Trophoblast cell (in vitro differentiated cells and primary cell): ENCODE data around the gene SPG21.

Experiments
- DNase-seq, 2 donors: peaks; one replicate each; pipeline ENCODE4 v3.0.0-alpha.2; 2016
- H2AFZ ChIP-seq: 2 replicates; pipeline ENCODE4 v1.6.1; 2013; ENCODE audit warnings: low read length, moderate library complexity, mild to moderate bottlenecking; ENCODE audit not compliant: insufficient read depth, poor library complexity
- H2AK5ac ChIP-seq: 2 replicates; pipeline ENCODE4 v1.6.1; 2013; ENCODE audit warnings: mild to moderate bottlenecking, low read length
- H2BK120ac ChIP-seq: 2 replicates; pipeline ENCODE4 v1.6.1; 2013; ENCODE audit warnings: low read length, mild to moderate bottlenecking, moderate library complexity; ENCODE audit not compliant: insufficient read depth, poor library complexity
- H2BK12ac ChIP-seq: 2 replicates; pipeline ENCODE4 v1.6.1; 2013; ENCODE audit warnings: mild to moderate bottlenecking, low read length, moderate library complexity
- H2BK5ac ChIP-seq: 2 replicates; pipeline ENCODE4 v1.6.1; 2013; ENCODE audit warnings: low read length, low read depth, moderate library complexity, mild to moderate bottlenecking; ENCODE audit not compliant: poor library complexity
- H3K14ac ChIP-seq: 2 replicates; pipeline ENCODE4 v1.6.1; 2013; ENCODE audit warnings: mild to moderate bottlenecking, low read length
- H3K18ac ChIP-seq: 2 replicates; pipeline ENCODE4 v1.6.1; 2013; ENCODE audit warnings: mild to moderate bottlenecking, low read length
- H3K23ac ChIP-seq: 2 replicates; pipeline ENCODE4 v1.6.1; 2013; ENCODE audit warnings: low read length
- H3K27ac ChIP-seq: 2 replicates; pipeline ENCODE4 v1.5.1; 2013; ENCODE audit warnings: low read depth, mild to moderate bottlenecking, inconsistent platforms, low read length, moderate library complexity
- H3K27me3 ChIP-seq: 2 replicates; pipeline ENCODE4 v1.6.1; 2013; ENCODE audit warnings: inconsistent platforms, mild to moderate bottlenecking, low read length, moderate library complexity; ENCODE audit not compliant: insufficient read depth
- H3K36me3 ChIP-seq, 2 experiments: 1 replicate in 1 of 2; 2 replicates in 1 of 2; pipeline ENCODE4 v1.6.1; 2013; ENCODE audit warnings: low read length in 2 of 2, mild to moderate bottlenecking in 2 of 2, moderate library complexity in 1 of 2; ENCODE audit not compliant: insufficient read depth in 2 of 2, control insufficient read depth in 1 of 2
- H3K4ac ChIP-seq: 2 replicates; pipeline ENCODE4 v1.6.1; 2013; ENCODE audit warnings: low read depth, mild to moderate bottlenecking, low read length, moderate library complexity
- H3K4me1 ChIP-seq, 2 experiments: 1 replicate in 1 of 2; 2 replicates in 1 of 2; pipeline ENCODE4 v1.6.1; 2013; ENCODE audit warnings: low read length in 2 of 2, mild to moderate bottlenecking in 2 of 2, moderate library complexity in 1 of 2; ENCODE audit not compliant: insufficient read depth in 2 of 2, control insufficient read depth in 1 of 2
- H3K4me2 ChIP-seq: 2 replicates; pipeline ENCODE4 v1.6.1; 2013; ENCODE audit warnings: inconsistent platforms, mild to moderate bottlenecking, low read length, moderate library complexity
- H3K4me3 ChIP-seq: 2 replicates; pipeline ENCODE4 v1.5.1; 2013; ENCODE audit warnings: mild to moderate bottlenecking, low read depth, low read length, inconsistent platforms
- H3K79me1 ChIP-seq: one replicate; pipeline ENCODE4 v1.6.1; 2013; ENCODE audit warnings: low read length
- H3K79me2 ChIP-seq: 2 replicates; pipeline ENCODE4 v1.6.1; 2013; ENCODE audit warnings: low read length, mild to moderate bottlenecking; ENCODE audit not compliant: control insufficient read depth, insufficient read depth, poor library complexity
- H3K9ac ChIP-seq: 2 replicates; pipeline ENCODE4 v1.6.1; 2013; ENCODE audit warnings: mild to moderate bottlenecking, low read length
- H3K9me3 ChIP-seq: 2 replicates; pipeline ENCODE4 v1.6.1; 2013; ENCODE audit warnings: low read depth, mild to moderate bottlenecking, control low read depth, inconsistent platforms, low read length; ENCODE audit not compliant: insufficient read depth
- H4K12ac ChIP-seq: 2 replicates; pipeline ENCODE4 v1.6.1; 2013; ENCODE audit warnings: low read depth, mild to moderate bottlenecking, low read length, moderate library complexity
- H4K8ac ChIP-seq: 2 replicates; pipeline ENCODE4 v1.6.1; 2013; ENCODE audit warnings: low read depth, mild to moderate bottlenecking, low read length, moderate library complexity
- H4K91ac ChIP-seq: one replicate; pipeline ENCODE4 v1.6.1; 2013; ENCODE audit warnings: low read depth, mild to moderate bottlenecking, low read length, moderate library complexity
- WGBS: extraction: QIAGEN DNeasy Blood & Tissue Kit; methylation state at CpG from one replicate; pipeline ENCODE4 v1.1.7; 2013; ENCODE audit warnings: missing lambda C conversion rate; ENCODE audit not compliant: insufficient read length, insufficient coverage; ENCODE audit errors: extremely low coverage; 5-methylcytosine and 5-hydroxymethylcytosine counted together

Gene SPG21

DNA sequence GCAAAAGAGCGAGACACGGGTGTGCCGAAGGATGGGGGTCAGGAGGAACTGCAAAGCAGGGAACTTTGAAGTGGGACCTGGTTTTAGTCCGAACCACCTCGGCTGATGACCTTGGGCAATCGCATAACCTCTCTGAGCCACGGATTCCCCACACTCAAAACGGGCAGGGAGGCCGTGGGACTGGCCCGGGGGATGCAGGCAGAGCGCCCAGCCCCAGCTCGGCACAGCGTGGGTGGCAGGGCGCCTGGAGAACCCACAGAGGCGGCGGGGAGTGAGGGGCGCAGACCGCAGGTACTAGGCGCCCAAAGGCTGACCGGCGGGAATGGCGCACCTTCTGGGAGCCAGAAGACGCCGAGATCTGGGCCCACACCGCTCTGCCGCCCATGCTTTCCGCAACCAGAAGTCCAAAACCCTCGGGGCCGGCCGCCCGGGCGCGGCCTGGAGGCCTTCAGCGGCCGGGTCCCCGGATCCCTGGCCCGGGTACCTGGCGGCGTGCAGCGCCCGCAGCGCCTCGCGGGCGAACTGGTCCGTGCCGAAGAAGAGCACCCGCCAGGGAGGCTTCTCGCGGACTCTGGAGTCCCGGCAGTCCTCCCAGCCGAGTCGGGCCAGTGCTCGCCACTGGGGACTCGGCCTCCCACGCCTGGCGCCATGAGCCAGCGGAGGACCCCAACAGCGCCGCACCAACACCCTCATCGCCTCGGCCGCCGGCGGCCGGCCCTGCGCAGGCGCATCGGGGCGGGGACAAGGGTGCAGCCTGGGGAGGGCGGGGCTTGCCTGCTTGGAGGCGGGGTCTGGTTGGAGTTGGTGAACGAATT, 39.4 kb upstream of the SPG21 start, which contains the start of gene MTFMT:
Gene MTFMT, minus strand, starts transcription at position 719 of the 815 bp plus-strand sequence. Its CDS starts 26 bp downstream, at position 693.
- Histone ChIP-seq H4K91ac (peak within 1 kb of the TSS; percentile 55), H3K36me3 (no peaks in the 10 kb centered on the region), H3K9me3 (peaks cover 2% of the 10 kb centered on the region), H3K4me2 (peak within 1 kb of the TSS; percentile 99), H3K79me2 (peaks cover 5% of the 10 kb centered on the region), H3K4me3 (peak within 1 kb of the TSS; percentile 94), H2BK12ac (no peak within 1 kb of the TSS), H4K8ac (peak within 1 kb of the TSS; percentile 61), H3K23ac (no peak within 1 kb of the TSS), H3K79me1 (peaks cover 5% of the 10 kb centered on the region), H3K18ac (peak within 1 kb of the TSS; percentile 97), H2AFZ (peak within 1 kb of the TSS; percentile 90), H3K14ac (peak within 1 kb of the TSS; percentile 93), H3K4me1 (peaks cover 2 to 3% of the 10 kb centered on the region in 2 experiments), H2AK5ac (peak within 1 kb of the TSS; percentile 81), H4K12ac (peak within 1 kb of the TSS; percentile 77), H3K4ac (peak within 1 kb of the TSS; percentile 90), H3K9ac (peak within 1 kb of the TSS; percentile 94), H3K27ac (no peak within 1 kb of the TSS), H2BK120ac (peak within 1 kb of the TSS; percentile 31), H3K27me3 (no peaks in the 10 kb centered on the region), H2BK5ac (peak within 1 kb of the TSS; percentile 16)
- peak; percentile 74 to 86 for DNase-seq
- WGBS = no CpG with 5 or more reads among the region's 73 CpGs

DNA sequence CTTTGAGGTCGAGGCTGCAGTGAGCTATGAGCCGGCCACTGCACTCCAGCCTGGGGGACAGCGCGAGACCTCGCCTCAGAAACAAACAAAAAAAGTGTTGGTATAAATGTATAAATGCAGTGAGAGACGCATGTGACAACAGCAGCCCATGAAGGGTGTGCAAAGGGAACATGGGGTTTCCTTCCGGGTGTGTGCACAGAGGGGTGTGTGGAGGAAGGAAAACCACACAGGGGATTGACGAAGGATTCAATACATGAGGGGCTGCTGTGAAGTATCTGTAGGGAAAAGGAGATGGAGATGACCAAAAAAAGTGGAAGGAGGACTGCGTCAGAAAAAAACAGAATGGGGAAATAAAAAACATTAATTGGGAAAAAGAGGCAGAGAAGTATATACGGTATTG, 38.6 kb upstream of the SPG21 start:
- Histone ChIP-seq H2AK5ac (no peak overlapping the region), H3K18ac (no peak overlapping the region), H4K8ac (no peak overlapping the region), H2BK5ac (no peak overlapping the region), H4K91ac (no peak overlapping the region), H3K27ac (no peak overlapping the region), H3K4me1 (peaks cover 2 to 3% of the 10 kb centered on the region in 2 experiments), H2AFZ (no peak overlapping the region), H3K4me3 (no peak overlapping the region), H3K23ac (no peak overlapping the region), H3K79me2 (peaks cover 5% of the 10 kb centered on the region), H3K27me3 (no peaks in the 10 kb centered on the region), H4K12ac (no peak overlapping the region), H2BK120ac (no peak overlapping the region), H3K14ac (no peak overlapping the region), H3K4ac (no peak overlapping the region), H2BK12ac (no peak overlapping the region), H3K79me1 (peaks cover 5% of the 10 kb centered on the region), H3K9ac (no peak overlapping the region), H3K36me3 (no peaks in the 10 kb centered on the region), H3K9me3 (peaks cover 2% of the 10 kb centered on the region), H3K4me2 (peak overlapping the region; percentile 0)
- DNase-seq = no peak
- no CpG with 5 or more reads among the region's 10 CpGs for WGBS

DNA sequence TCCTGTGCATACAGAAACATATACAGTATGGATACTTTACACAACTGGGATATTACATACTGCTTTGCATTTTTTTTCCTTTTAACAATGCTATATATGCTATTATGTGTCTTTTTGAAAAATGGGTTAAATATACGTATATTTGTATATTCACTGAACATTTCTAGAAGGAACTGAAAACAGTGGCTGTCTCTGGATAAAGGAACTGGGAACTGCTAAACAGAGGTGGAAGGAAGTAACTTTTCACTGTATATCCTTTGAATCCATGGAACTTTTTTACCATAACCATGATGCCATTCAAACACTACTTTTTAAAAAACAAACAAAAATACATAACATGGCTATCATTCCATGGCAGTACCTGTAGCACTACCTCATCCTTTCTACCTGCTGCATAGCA, 37.9 kb upstream of the SPG21 start:
- peaks cover 2 to 3% of the 10 kb centered on the region in 2 experiments for H3K4me1 ChIP-seq
- no peak overlapping the region for H3K4ac ChIP-seq
- DNase-seq = no peak
- peaks cover 5% of the 10 kb centered on the region for H3K79me2 ChIP-seq
- H3K27ac ChIP-seq = no peak overlapping the region
- no peak overlapping the region for H3K4me2 ChIP-seq
- H4K12ac ChIP-seq = no peak overlapping the region
- H2BK12ac ChIP-seq = no peak overlapping the region
- no peaks in the 10 kb centered on the region for H3K36me3 ChIP-seq
- WGBS = no CpG with 5 or more reads among the region's 1 CpG
- H2BK120ac ChIP-seq = no peak overlapping the region
- no peak overlapping the region for H3K4me3 ChIP-seq
- H2BK5ac ChIP-seq = no peak overlapping the region
- no peak overlapping the region for H4K8ac ChIP-seq
- H2AK5ac ChIP-seq = no peak overlapping the region
- H3K18ac ChIP-seq = no peak overlapping the region
- peaks cover 2% of the 10 kb centered on the region for H3K9me3 ChIP-seq
- peaks cover 5% of the 10 kb centered on the region for H3K79me1 ChIP-seq
- no peak overlapping the region for H3K9ac ChIP-seq
- no peak overlapping the region for H3K23ac ChIP-seq
- no peak overlapping the region for H2AFZ ChIP-seq
- H3K14ac ChIP-seq = no peak overlapping the region
- H3K27me3 ChIP-seq = no peaks in the 10 kb centered on the region
- H4K91ac ChIP-seq = no peak overlapping the region

DNA sequence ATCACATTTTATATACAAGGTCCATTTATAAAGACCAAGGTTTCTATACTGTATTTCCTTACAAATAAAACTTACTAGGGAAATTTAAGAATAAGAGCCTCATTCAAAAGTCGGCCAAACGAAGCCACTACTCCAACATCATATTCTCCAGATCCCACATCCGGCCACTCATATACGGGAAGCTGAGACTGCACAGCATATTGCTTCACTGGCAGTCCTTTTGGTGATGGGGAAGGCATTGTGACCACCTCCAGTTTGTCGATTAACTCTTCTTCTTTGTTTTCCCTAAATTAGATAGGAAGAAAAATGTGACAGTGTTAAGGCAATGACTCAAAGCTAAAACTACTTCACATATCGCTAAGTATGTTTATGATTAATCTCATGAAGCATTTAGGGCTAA, 37.0 kb upstream of the SPG21 start:
- no peak overlapping the region for H3K23ac ChIP-seq
- no CpG with 5 or more reads among the region's 6 CpGs for WGBS
- no peak overlapping the region for H4K8ac ChIP-seq
- no peak overlapping the region for H2BK5ac ChIP-seq
- H2AFZ ChIP-seq = no peak overlapping the region
- DNase-seq = no peak
- H3K79me2 ChIP-seq = peaks cover 5% of the 10 kb centered on the region
- no peak overlapping the region for H4K91ac ChIP-seq
- H3K9me3 ChIP-seq = peaks cover 2% of the 10 kb centered on the region
- H3K4ac ChIP-seq = no peak overlapping the region
- H2AK5ac ChIP-seq = no peak overlapping the region
- H2BK120ac ChIP-seq = no peak overlapping the region
- no peak overlapping the region for H3K4me2 ChIP-seq
- peaks cover 2 to 3% of the 10 kb centered on the region in 2 experiments for H3K4me1 ChIP-seq
- H3K27ac ChIP-seq = no peak overlapping the region
- no peaks in the 10 kb centered on the region for H3K27me3 ChIP-seq
- H2BK12ac ChIP-seq = no peak overlapping the region
- H3K36me3 ChIP-seq = no peaks in the 10 kb centered on the region
- H3K9ac ChIP-seq = no peak overlapping the region
- H3K18ac ChIP-seq = no peak overlapping the region
- no peak overlapping the region for H4K12ac ChIP-seq
- no peak overlapping the region for H3K14ac ChIP-seq
- peaks cover 5% of the 10 kb centered on the region for H3K79me1 ChIP-seq
- no peak overlapping the region for H3K4me3 ChIP-seq
